SK-N-MC (cell line): ENCODE data around the gene NKAPD1.

Source experiments
- EZH2 ChIP-seq: fragments of 200-600 bp; sonication (generic); IDR thresholded peaks from one replicate; pipeline ENCODE4 v1.6.1; 2017; ENCODE audit warnings: antibody characterized with exemption
- POLR2AphosphoS5 ChIP-seq: IDR thresholded peaks from 2 replicates; pipeline ENCODE4 v1.6.1; 2012; ENCODE audit warnings: mild to moderate bottlenecking, low read depth, low read length, borderline replicate concordance

GRCh38 chr11:112042961-112043304 lies 31.2 kb upstream of the NKAPD1 start:
- no peak for TF ChIP-seq POLR2AphosphoS5
- no peak for TF ChIP-seq EZH2
